Liver (tissue), 3 donors: Measurements from ENCODE around the gene KLRC2.
"Not testable (repeated sequence)": the region's sequence is repeated elsewhere in the genome, so short reads cannot be mapped to it uniquely, and the experiment has no call there.

Source experiments
- ATF3 ChIP-seq: IDR thresholded peaks from 2 replicates; pipeline ENCODE4 v1.6.1; 2016; ENCODE audit warnings: antibody characterized with exemption
- CTCF ChIP-seq: fragments of 150-350 bp; IDR thresholded peaks from 2 replicates; pipeline ENCODE4 v1.5.1; 2017; ENCODE audit warnings: improper control_type of control experiment, low read depth, low read length; ENCODE audit not compliant: missing input control
- MAX ChIP-seq: IDR thresholded peaks from 2 replicates; pipeline ENCODE4 v1.6.1; 2016; ENCODE audit warnings: antibody characterized with exemption
- SP1 ChIP-seq: IDR thresholded peaks from 2 replicates; pipeline ENCODE4 v1.6.1; 2018; ENCODE audit warnings: antibody characterized with exemption, mild to moderate bottlenecking
- ZBTB33 ChIP-seq: IDR thresholded peaks from 2 replicates; pipeline ENCODE4 v1.6.1; 2016; ENCODE audit warnings: antibody characterized with exemption
- donor health status: healthy.
- donor health status: healthy.

- TF ChIP-seq MAX, ZBTB33, CTCF, SP1, ATF3: not testable (repeated sequence)
These were observed 3.9 kb upstream of the KLRC2 start for GRCh38 chr12:10439608-10440274.
